Activated T-cell treated with anti-CD3 and anti-CD28 coated beads, Interleukin-2, amount 50 U/mL, for 1 hour (primary cell): ENCODE results near the gene TNPO3.
"Not testable (repeated sequence)": the region's sequence is repeated elsewhere in the genome, so short reads cannot be mapped to it uniquely, and the experiment has no call there.

Experiments
- DNase-seq: peaks from one replicate; pipeline ENCODE4 v3.0.0-alpha.2; 2020

The TNPO3 gene

DNA sequence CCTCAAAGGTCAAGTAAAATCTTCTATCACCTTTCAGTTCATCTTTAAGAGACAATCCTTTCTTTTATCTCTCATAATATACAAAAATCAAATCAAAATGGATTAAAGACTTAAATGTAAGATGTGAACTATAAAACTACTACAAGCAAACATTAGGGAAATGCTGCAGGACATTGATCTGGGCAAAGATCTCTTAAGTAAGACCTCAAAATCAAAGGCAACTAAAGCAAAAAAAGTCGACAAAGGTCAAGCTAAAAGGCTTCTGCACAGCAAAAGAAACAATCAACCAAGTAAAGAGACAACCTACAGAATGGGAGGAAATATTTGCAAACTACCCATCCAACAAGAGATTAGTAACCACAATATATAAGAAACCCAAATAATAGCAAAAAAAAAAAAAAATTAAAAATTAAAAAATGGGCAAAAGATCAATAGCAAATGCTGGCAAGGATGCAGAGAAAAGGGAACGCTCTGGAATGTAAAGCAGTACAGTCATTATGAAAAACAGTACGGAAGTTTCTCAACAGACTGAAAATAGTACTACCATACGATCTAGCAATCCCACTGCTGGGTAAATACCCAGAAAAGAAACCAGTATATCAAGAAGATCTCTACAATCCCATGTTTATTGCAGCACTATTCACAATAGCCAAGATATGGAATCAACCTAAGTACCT, 41.7 kb downstream of the TNPO3 start:
- no peak for DNase-seq

DNA sequence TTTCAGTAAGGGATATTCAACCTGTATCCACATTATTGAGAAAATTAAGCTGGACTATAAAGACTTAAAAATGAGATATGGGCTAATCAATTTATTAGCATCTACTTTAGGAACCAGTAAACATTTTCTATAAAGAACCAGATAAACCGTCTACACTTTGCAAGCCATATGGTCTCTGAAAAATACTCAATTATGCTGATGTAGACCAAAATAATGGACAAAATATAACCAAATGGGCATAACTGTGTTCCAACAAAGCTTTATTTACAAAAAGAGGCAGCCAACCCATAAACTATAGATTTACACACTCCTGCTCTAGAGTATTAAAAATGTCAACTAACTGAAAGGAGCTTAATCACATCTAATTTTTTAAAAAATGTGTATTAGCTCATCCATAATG, 42.3 kb downstream of the TNPO3 start:
- DNase-seq, result no peak

DNA sequence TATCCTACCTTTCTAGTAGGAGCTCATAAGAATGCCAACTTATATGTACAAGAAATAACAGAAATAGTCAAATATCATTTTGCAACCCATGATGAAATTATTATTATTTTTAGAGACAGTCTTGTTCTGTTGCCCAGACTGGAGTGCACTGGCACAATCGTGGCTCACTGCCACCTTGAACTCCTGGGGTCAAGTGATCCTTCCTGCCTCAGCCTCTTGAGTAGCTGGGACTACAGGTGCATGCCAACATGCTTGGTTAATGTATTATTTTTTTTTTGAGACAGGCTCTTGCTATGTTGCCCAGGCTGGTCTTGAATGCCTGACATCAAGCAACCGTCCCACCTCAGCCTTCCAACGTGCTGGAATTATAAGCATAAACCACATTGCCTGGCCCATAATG, 44.8 kb downstream of the TNPO3 start:
- no peak for DNase-seq

DNA sequence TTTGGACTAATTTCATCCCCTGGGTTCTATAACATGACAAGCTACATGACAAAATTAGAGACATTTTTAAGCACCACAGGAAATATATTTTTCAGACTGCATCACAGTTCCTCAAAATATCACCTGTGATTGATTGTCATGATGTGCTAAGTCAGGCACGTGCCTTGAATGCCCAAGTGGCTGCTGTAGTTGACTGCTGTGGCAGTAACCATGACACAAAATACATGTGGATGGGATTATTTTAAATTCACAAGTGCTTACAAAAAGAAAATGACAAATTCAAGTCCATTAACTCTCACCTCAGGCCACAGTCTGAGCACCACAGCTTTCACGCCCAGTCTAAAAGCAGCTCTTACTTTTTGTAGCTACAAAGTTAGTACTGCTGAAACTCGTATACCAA, 45.5 kb downstream of the TNPO3 start:
- no peak for DNase-seq

DNA sequence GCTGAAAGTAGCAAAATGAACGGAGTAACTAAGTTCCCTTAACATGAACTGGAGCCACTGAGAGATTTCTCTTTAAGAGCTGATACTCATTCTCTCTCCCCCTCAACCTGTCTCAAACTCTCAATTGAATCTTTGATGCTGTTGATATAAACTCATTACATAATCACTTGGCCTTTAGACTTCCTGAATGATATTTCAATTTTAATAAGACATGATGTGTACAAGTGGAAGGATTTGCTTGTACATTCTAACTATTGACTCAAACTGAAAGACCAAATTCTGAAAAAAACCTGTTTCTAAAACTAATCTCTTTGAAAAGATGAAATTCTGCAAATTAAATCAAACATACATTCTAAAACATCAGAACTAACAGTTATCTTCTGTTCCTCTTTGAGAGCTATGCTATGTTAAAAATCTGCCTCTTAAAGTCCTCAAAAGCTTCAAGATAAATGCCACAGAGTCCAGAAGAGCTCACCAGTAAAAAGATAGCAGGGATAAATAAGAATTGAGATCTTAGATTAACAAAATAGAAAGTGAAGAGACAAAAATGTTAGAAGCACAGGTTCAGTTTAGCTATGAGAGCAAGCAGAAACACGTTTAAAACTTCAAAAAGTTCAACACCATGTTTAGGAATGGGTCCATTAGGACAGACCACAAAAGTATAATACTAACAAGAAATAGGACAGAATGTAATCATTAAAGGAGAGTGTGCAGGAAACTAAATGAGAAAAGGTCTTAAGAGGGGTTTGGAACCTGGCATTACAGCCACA, 46.1 kb downstream of the TNPO3 start:
- DNase-seq, result no peak

DNA sequence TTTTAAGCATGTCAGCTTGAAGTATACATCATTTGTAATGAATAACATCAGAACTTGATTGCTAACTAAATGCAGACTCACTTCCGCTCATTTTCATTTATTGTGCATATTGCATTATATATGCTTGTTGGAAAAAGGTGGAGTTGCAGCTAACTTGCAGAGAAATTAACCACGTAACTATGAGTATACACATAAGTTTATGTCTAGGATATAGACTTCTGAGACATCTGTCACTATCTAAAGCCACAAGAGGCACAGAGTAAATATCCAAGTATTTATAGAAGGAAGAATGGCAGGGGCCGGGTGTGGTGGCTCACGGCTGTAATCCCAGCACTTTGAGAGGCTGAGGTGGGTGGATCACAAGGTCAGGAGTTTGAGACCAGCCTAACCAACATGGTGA, 47.3 kb downstream of the TNPO3 start:
- DNase-seq, result no peak

DNA sequence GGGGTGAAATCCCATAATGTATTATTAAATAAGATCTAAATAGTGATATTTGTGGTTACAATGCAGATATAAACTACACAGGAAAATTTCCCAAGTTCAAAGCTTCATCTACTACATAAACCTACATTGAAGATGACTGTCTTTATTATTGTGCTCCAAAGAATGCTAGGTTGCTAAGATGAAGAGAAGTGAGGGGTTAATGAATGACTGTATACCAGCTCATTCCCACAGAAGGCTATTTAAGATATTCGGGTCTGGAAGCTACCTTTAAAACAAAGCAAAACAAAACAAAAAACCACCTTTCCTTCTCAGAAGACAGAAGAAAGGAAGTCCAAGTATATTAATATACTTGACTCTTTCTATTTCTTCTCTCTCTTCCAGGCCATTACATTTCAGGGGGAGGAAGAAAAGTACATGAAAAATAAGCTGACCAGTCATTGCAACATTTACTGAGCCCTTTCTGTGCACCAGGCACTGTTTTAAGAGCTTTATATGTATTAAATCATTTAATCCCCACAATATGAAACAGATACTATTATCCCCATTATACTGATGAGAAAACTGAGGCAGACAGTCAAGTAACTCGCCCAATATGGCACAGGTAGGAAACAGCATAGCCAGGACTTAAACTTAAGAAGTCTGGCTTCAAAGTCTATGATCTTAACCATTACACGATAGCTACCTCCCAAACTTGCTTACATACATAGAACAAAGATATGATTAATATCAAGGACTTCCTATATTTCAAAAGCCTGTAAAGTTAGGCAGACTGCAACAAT, 48.1 kb downstream of the TNPO3 start:
- DNase-seq, result no peak

DNA sequence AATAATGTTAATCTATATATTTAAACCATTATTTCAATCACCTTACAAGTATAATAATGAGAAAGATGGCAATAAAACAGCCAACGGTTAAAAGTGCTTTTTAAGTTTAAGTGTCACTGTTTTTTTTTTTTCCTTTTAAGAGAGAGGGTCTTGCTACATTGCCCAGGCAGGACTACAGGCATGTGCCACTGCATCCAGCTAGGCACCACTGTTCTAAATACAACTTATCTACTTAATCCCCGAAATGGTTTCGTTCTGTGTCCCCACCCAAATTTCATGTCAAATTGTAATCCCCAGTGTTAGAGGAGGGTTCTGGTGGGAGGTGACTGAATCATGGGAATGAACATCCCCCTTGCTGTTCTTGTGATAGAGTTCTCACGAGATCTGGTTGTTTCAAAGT, 49.7 kb downstream of the TNPO3 start:
- no peak for DNase-seq

DNA sequence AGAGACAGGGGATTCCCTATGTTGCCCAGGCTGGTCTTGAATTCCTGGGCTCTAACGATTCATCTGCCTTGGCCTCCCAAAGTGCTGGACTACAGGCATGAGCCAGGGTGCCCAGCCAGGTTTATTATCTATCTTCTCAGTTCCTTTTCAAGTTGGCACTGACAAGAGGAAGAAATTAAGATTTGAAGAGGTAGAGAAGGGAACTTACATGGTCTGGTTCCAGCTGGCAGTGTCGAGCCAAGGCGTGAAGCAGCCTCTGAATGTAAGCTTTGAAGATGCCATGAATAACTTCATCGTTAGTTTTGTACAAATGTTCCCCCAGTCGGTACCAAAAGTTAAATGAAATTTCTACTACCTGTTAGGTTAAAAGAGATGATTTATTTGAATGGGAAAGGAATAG, 57.7 kb downstream of the TNPO3 start:
- no peak for DNase-seq

DNA sequence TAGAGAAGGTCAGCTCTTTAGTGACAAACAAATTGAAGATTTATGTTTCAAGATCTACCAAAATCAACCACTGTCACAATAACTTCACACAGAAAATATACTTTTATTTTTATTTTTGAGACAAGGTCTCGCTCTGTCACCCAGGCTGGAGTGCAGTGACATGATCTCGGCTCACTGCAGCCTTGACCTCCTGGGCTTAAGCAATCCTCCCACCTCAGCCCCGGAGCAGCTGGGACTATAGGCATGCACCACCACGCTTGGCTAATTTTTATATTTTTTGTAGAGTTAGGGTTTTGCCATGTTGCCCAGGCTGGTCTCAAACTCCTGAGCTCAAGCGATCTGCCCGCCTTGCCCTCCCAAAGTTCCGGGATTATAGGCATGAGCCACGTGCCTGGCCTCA, 60.4 kb downstream of the TNPO3 start:
- DNase-seq, result not testable (repeated sequence)

DNA sequence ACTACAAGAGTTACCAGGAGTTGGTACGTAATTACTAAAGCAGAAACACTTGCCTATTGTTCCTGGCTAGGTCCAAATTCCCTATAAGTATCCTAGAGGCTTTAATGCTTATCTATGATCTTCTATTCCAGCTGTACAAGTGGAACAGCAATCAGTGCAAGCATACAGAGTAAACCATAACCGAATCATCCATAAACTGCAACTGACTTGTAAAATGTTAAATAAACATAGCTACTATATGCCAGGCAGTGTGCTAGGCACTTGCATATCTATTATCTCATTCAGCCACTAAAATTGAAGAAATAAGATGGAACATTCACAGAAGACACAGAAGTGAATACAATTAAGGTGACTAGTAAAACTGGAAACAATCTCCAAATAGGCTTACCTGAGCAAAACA, 61.5 kb downstream of the TNPO3 start:
- no peak for DNase-seq

DNA sequence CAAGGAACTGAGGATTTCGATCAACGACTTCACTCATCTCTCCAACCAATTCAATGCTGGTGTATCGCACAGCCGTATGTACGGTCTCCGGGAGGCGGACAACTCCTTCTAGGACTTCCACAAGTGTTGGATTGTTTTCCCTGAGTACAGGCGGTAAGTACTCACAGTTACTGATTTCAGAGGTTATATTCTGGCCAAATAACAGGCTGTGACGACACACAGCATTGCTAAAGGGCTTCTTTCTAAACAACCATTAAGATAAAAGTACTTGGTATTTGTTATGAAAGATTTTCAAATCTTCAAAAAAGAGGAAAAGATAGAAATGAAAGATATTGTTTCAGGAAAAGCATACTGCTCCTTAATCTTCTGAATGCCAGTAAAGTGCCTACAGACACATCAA, 65.0 kb downstream of the TNPO3 start:
- no peak for DNase-seq

DNA sequence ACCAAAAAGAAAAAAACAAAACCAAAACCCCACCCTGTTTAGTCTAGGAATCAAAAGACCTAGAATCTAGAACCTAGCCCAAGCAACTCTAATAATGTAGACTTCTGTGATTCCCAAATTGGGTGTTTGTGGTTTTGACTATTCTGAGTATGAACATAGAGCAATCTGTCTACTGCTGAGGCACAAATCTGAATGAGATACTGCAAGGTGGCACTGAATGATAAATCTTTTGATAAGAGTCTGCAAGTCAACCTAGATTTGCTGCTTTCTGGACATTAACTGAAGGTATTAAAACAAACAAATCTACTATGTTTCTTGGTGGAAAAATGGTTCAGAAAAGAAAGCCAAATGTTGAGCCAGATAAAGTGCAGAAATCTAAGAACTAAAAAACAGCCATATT, 66.5 kb downstream of the TNPO3 start:
- no peak for DNase-seq

DNA sequence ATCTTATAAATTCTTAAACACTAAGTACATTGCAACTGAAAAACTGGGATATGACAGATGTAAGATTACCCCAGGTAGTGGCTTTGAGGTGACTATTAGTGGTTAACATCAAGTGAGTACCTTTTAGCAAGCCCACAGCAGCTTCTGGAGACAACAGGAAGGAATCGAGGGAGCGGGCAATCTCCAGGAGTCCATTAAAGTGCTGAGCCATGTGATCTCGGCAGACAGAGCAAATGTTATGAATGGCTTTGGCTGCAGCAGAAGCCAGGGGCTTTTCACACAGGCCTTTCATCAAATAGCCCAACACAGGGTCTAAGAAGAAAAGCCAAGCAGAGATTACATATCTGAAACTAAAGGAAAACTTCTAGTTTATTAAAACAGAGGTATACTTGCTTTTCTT, 68.3 kb downstream of the TNPO3 start:
- DNase-seq, result no peak

DNA sequence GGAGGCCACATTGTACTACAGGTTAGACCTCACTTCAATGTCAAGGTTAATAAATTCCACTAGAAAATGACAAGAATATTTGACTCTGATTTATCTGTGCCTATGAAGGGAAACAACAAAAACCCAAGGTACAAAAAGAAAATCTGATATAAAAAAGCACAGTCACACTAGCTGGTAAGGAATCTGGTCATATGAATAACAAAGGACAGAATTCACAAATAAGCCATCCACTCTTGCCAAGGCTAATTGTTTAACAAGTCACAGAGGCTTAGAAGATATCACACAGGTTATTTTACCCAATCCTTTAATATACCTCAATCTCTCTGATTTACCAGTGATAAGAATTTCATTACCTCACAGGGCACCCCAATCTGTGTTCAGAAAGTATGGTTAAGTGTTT, 69.3 kb downstream of the TNPO3 start:
- no peak for DNase-seq

DNA sequence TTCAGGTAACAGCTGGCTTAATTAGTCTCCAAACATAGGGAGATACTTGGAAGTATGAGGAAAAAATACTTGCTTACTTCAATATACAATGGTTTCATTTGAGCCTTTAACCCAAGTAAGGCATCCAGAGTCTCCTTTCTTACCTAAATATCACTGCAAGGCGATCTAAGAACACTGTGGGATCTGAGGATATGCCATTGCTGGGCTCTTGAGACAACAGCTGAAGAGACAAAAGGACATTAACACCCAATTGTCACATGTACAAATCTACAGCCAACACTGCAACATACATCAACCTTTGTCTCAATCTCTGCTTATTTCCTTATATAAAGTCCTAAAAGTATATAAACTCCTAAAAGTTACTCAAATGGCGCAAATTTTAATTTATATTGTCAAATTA, 72.8 kb downstream of the TNPO3 start:
- DNase-seq, result no peak

DNA sequence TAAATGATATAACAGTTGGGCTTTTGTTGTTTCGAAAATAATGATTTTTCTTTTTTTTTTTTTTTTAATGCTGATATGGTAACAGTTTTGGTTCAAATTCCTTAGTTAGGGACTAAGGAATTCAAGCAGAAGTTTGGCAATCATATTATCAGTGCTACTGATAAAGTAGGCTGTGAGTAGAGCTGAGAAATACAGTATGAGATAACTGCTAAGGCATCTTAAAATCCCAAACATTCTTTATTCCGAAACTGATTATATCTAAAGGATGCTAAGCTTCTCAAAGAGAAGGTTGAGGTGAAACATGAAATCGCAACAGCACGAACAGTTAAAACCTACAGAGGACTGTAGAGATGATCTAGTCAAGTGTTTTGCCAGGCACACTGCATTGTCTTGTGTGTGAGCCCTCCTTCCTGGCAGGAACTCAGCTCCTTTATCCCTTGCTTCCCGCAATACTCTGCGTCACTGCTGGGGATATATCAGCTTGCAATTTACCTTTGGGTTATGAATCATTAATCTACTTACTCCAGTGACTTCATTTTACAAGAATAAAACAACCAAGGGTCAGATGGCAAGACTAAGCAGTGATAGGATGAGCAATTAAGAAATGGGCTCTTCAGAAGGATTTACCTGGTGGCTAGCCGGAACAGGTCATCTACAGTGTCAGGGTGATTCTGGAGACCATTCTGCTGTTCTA, 80.5 kb downstream of the TNPO3 start:
- no peak for DNase-seq

DNA sequence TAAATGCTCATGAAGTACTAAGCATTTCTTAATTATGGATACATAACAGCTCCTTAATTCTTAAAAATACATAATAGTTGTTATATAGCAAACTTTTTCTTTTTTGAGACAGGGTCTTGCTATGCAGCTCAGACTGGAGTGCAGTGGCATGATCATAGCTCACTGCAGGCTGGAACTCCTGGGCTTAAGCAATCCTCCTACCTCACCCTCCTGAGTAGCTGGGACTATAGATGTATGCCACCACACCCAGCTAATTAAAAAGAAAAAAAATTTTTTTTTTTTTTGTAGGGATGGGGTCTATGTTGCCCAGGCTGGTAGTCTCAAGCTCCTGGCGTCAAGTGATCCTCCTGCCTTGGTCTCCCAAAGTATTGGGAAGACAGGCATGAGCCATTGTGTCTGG, 86.3 kb downstream of the TNPO3 start:
- DNase-seq, result no peak

DNA sequence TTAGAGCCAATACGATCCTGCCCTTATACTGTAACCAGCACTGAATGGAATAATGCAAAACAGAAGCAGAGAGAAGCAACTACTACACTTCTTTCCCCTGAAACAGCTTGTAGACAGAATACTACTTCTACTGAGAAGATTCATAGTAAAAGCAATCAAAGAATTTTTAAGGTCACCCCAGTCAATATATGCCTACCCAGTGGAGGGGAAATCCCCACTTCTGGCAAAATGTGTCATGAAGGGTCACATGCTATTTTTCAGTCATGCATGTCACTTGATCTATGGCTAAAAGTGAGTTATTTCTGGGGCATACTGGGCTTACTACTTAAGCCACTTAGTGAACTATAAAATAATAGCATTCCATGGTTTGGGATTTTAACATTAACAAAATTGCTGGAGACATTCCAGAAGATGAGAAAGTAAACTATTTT, 91.6 kb downstream of the TNPO3 start:
- no peak for DNase-seq

DNA sequence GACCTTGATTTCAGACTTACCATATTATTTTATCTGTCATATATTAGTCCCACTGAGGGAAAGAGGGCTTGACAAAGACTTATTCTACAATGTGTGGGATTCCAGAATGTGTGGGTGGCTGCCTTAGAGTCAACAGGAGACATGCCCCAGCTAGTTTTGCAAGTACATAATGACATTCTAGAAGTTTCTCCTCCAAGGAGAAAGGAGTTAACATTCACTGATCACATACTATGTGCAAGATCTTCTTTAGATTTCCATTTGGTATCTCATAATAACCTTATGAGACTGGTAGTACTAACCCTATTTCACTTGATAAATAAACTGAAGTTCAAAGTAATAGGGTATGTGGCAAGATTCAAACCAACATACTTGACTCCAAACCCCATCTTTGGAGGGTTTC, 92.0 kb downstream of the TNPO3 start:
- no peak for DNase-seq

DNA sequence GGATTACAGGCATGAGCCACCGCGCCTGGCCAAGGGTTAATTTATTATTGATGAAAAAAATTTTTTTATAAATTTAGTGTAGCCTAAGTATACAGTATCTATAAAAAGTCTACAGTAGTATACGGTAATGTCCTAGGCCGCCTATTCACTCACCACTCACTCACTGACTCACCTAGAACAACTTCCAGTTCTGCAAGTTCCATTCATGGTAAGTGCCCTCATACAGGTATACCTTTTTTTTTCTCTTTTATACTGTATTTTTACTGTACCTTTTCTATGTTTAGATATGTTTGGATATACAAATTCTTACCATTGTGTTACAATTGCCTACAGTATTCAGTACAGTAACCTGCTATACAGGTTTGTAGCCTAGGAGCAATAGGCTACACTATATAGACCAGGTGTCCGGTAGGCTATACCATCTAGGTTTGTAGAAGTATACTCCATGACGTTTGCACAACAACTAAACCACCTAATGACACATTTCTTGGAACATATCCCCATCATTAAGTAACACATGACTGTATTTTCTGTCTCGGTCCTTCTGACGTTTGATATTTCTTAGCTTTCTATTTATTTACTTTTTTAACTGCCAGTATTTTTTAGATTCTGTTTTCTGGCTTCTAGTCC, 93.8 kb downstream of the TNPO3 start:
- DNase-seq, result no peak

DNA sequence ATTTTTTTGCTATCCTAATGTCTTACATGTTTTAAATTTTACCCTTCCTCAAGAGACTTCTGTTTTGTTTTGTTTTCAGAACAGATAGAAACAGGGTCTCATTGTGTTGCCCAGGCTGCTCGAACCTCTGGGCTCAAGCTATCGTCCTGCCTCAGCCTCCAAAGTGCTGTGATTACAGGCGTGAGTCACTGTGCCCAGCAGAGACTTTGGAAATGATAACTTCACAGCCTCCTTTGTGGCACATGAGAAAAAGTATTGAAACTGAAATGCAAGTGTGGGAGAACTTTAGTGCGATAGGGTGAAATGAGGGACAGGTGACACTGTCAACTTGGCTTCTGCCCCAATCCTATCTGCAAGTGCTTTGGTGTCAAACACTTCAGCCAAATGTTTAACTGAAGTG, 95.6 kb downstream of the TNPO3 start:
- no peak for DNase-seq

DNA sequence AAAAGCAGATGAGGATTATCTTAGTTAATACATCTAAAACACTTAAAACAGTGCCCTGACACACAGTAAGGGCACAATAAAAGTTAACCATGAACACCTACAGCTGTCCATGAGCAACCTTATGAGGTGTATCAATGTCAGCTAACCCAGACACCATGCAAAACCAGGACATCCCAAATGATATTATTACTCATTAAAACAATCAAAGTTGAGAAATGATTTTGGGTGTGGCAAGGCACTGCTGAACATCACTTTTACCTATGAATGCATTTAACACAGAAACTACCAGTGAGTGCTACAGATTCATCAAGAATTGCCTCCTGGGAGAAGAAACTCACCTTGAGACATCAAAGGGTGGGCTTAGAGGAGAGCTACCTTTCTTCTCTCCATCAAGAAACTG, 98.9 kb downstream of the TNPO3 start:
- no peak for DNase-seq
